Stimulated activated CD8-positive, alpha-beta memory T cell treated with anti-CD3 and anti-CD28 coated beads, Interleukin-4, amount 100 ng/mL, for 4 hours (primary cell): ENCODE measurements around the gene JARID2.
"Not testable (repeated sequence)": the region's sequence is repeated elsewhere in the genome, so short reads cannot be mapped to it uniquely, and the experiment has no call there.

Experiments
- DNase-seq, 2 donors: peaks; one replicate each; pipeline ENCODE4 v3.0.0-alpha.2; 2020; ENCODE audit warnings: low read depth in 2 of 2, low spot score in 1 of 2

JARID2 gene

DNA sequence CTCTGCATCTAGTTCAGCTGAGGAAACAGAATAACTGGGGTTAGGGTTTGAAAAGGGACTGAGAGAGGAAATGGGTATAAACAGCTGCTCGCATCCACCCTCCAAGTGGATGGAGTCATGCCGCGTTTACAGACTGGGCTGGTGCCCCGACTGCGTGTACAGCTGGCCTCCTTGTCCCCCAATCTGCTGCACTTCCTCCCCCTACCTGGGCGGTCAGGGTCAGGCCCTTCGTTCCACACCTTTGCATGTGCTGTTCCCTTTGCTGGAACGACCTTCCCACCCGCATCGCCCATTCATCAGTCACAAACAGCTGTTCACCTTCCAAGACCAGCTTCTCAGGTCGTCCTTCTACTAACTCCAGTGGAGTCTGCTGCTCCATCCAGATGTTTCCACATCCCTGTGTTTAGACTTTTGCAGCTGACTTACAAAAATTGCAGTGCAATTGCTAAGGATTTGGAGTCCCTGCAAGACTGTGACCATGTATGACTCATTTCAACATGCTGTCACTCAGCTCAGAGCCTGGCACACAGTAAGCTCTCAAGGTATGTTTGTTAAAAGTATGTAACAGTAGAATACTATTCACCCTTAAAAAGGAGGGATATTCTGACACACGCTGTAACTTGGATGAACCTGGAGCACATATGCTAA is 287.6 kb downstream of the JARID2 start:
- no peak for DNase-seq

DNA sequence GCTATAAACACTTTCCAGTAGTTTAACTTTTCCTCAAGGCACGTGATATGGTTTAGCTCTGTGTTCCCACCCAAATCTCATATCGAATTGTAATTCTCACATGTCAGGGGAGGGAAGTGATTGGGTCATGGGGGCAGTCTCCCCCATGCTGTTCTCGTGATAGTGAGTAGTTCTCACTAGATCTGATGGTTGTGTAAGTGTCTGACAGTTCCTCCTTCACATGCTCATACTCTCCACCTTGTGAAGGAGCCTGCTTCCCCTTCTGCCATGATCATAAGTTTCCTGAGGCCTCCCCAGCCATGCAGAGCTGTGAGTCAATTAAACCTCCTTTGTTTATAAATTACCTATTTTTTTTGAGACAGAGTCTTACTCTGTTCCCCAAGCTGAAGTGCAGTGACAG is 289.1 kb downstream of the JARID2 start:
- no peak for DNase-seq

GRCh38 chr6:15535495-15536197 is 289.8 kb downstream of the JARID2 start:
- DNase-seq: no peak

DNA sequence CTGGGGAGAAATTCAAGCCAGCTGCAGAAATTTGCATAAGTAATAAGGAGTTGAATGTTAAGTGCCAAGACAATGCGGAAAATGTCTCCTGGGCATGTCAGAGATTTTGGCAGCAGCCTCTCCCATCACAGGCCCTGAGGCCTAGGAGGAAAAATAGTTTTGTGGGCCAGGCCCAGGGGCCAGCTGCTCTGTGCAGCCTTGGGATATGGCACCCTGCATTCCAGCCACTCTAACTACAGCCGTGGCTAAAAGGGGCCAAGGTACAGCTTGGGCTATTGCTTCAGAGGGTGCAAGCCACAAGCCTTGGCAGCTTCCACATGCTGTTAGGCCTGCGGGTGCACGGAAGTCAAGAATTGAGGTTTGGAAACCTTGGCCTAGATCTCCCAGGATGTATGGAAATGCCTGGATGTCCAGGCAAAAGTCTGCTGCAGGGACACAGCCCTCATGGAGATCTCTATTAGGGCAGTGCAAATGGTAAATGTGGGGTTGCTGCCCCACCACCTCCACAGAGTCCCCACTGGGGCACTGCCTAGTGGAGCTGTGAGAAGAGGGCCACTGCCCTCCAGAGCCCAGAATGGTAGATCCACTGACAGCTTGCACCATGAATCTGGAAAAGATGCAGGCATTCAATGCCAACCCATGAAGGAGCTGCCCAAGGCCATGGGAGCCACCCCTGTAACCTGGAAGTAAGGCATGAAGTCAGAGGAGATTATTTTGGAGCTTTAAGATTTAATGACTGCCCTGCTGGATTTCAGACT is 290.5 kb downstream of the JARID2 start:
- DNase-seq: no peak

- DNase-seq: no peak
Observed at GRCh38 chr6:15538106-15538505, 292.2 kb downstream of the JARID2 start.

GRCh38 chr6:15538766-15539495 is 293.1 kb downstream of the JARID2 start:
- no peak for DNase-seq

DNA sequence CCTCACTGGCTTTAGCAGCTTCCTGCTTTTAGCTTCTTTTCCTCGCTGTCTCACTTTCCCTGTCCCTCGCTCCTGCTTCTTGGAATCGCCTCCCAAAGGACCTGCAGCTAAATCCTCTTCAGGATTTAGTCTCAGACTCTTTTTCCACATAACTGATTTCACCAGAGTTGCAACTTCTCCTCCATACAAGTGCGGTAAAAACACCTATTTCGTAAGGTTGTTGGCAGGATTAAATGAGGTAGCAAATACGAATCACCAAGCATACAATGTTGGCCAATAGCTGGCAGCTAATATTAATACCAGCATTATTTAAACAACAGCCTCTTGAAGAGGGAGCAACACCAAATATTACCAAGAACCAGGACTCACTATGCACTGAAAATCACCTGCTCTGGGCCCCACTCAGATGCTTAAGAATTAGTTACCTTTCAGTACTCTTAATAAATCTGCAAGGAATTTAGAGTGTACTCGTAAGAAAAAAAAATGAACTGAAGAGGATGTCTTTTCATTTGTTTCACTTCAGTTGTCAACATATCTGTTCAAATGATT is 293.9 kb downstream of the JARID2 start:
- no peak for DNase-seq

DNA sequence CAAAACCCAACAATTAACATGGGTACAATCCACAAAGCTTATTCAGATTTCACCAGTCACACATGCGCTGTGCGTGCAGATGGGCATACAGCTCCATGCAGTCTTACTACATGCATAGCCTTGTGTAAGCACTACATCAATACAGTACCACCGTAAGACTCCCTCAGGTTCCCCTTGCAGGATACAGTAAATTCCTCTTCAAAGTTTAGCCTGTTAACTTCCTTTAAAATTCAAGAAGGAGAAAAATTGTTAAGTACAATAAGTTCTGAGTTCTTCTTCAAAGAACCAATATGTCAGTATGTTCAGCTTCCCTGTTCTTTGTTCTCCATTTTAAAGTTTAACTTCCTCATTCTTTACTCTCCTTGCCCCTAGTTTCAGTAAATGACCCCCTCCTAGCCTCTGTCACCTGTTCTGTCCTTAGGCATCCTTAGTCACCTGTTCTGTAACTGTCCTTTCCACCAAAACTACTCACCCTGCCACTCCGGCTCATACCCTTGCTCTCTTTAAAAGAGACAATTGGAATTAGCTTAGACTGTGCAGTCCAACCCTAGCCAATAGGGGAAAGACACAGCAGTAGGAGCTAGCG is 297.6 kb downstream of the JARID2 start:
- DNase-seq: not testable (repeated sequence)

DNA sequence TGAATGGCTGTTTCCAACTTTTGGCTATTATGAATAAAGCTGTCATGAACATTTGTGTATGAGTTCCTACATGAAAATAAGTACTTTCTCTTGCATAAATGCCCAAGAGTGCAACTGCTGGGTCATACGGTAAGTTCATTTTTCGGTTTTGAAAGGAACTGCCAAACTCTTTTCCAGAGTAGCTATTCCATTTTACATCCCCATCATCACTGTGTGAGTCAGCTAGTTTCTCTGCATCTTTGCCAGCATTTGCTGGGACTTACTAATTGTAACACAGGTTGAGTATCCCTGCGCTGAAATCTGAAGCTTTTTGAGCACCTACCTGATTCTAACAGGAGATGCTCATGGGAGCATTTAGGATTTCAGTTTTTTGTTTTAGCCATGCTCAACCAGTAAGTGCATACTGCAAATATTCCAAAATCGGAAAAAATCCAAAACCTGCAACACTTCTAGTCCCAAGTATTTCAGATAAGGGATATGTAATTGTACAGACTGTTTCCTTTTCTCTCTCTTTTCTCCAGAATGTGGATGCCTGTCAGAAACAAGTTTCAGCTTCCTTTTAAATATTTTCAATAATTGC is 298.5 kb downstream of the JARID2 start:
- DNase-seq: no peak

DNA sequence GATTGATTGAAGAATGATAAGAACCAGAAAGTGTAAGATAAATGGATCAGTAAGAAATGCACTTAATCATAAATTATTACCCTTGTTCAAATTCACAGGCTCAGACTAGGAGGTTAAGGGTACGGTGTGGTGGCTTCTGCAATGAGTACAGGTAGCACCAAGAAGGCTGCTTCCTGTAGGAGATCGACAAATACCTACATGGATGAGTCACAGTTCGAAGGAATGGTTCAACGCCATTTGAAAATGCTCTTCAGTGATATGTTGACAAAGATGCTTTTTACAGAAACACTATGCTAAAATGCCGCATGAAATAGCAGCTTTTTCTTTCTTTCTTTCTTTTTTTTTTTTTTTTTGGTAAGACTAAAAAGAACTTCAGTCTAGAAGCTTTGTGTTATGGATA is 300.7 kb downstream of the JARID2 start:
- no peak for DNase-seq

DNA sequence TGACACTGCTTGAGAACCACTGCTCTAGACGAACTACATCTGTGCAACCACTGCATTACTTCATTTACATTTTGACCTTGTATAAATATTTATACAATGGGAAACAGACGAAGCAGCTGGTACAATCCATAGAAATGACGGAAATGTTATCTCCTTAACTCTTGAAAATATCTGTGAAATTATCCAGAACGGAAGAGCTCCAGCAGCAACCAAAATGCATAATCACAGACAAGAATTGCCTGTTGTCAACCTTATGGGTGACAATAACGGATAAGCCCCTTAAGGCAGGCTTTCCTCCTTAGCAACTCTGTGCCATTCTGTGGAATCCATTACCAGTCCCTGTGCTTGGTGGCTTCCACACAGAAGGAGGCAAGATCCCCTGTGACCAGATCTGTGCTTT is 301.5 kb downstream of the JARID2 start:
- DNase-seq: no peak

DNA sequence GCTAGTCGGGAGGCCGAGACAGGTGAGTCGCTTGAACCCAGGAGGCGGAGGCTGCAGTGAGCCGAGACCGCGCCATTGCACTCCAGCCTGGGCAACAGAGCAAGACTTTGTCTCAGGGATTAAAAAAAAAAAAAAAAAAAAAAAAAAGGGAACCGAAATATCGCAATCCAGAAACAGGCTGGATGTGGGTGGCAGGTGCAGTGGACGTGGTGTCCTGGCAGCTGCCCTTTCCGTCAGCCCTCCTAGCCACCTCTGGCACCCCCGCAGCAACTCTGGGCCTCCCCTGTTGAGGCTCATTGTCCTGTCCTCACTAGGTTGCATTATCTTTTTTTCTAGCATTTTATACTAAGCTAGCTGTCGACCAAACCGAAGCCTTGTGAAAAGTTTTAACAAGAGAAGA is 303.5 kb downstream of the JARID2 start:
- DNase-seq: no peak

DNA sequence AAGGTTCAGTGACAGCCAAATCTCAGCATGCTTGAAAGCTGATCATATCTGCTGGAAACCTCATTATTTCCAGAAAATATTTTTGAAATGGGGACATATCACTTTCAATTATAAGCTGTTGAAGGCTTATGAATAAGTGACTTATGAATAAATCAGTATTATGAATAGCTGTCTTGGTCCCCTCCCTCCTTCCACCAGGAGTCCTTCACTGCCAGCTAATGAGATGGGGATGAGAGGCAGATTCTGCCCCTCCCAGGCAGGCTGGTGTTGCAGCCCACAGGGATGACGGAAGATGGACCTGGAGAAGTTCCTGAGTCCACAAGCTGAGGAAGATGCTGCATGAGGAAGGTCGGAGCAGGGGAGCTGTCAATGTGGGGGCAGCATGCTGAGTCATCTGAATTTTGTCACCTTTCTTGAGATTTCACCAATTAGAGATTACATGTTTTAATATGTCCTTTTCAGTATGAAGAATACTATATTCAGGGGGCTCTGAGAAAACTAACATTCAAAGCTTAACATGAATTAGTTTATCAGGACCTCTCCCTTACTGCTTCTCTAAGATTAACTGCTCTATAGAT is 304.8 kb downstream of the JARID2 start:
- no peak for DNase-seq

- no peak for DNase-seq
Observed at GRCh38 chr6:15551262-15551661, 305.4 kb downstream of the JARID2 start.

DNA sequence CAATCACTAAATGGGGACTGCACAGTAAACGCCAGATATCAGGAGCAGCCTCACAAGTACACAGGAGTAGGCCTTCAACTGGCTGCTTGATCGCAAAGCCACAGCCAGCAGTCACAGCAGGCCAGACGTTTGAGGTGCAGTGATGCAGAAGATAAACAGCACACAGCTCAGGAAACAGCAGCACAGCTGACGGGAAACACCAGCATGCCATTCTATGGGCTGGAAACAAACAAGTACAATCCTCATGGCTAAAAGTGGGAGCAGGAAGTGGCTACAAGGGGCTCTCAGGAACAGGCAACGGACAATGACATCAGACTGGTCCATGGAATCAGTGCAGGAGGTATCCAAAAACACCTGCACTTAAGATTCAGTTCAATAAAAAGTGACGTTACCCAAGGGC is 305.9 kb downstream of the JARID2 start:
- no peak for DNase-seq

- DNase-seq: no peak
Observed at GRCh38 chr6:15553031-15553430, 307.2 kb downstream of the JARID2 start.

GRCh38 chr6:15553736-15554294 is 307.9 kb downstream of the JARID2 start:
- DNase-seq: no peak

DNA sequence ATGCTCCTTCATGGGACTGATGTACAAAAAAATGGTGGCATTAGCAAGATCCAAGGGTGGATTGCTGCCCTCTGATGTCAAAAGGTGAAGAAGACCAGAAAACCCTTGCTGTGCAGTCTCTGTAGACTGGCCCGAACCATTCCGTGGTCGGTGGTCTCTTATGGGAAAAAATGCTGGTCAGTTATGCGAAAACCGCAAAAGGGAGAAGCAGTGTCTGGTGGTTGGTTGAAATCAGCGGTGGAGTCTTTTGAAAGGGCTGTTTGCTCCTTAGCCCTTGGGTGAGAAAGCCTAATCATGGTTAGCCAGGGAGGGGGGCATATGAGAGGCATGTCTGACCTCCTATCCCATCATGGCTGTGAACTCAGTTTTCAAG is 308.8 kb downstream of the JARID2 start:
- DNase-seq: no peak

- no peak for DNase-seq
Observed at GRCh38 chr6:15555101-15556038, 309.5 kb downstream of the JARID2 start.
